HG02678 (cell line): Measurements from ENCODE around the gene STAU1.
"Not testable (repeated sequence)": the region's sequence is repeated elsewhere in the genome, so short reads cannot be mapped to it uniquely, and the experiment has no call there.

Source experiments
- ATAC-seq: cut with Tn5 transposase; IDR thresholded peaks from one replicate; pipeline ENCODE4 v1.9.1; 2021; ENCODE audit warnings: mild to moderate bottlenecking, moderate library complexity; ENCODE audit not compliant: unreplicated experiment

The STAU1 gene

DNA sequence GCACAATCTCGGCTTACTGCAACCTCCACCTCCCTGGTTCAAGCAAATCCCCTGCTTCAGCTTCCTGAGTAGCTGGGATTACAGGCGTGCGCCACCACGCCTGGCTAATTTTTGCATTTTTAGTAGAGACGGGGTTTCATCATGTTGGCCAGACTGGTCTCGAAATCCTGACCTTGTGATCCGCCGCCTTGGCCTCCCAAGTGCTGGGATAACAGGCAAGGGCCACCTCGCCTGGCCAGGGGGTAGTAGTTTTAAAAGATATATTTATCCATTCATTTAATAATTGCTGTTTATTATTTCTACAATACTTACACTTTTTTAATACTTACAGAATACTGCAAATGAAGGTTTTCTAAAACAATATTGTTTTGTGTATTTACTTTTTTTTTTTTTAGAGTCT, 15.6 kb upstream of the STAU1 start:
- no peak for ATAC-seq

DNA sequence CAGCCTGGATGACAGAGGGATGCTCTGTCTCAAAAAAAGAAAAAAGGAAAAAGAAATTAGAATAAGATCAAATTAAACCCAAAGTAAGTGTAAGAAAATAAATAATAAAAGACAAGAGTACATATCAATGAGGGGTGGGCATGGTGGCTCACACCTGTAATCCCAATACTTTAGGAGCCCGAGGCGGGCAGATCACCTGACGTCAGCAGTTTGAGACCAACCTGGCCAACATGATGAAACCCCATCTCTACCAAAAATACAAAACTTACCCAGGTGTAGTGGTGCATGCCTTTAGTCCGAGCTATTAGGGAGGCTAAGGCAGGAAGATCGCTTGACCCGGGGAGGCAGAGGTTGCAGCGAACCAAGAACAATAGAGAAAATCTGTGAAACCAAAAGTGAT, 14.9 kb upstream of the STAU1 start:
- no peak for ATAC-seq

DNA sequence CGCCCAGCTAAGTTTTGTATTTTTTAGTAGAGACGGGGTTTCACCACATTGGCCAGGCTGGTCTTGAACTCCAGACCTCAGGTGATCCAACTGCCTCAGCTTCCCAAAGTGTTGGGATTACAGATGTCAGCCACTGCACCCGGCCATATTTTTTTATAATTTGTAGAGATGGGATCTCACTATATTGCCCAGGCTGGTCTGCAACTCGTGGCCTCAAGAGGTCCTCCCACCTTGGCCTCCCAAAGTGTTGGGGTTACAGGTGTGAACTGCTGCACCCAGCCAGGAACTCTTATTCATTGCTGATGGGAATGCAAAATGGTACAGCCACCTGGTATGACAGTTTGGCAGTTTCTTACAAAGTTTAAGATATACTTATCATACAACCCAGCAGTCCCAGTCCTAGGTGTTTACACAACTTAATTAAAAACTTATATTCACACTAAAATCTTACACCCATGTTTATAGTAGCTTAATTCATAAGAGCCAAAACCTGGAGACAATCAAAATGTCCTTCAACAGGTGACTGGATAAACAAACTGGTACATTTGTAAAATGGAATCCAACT, 11.7 kb upstream of the STAU1 start:
- no peak for ATAC-seq

DNA sequence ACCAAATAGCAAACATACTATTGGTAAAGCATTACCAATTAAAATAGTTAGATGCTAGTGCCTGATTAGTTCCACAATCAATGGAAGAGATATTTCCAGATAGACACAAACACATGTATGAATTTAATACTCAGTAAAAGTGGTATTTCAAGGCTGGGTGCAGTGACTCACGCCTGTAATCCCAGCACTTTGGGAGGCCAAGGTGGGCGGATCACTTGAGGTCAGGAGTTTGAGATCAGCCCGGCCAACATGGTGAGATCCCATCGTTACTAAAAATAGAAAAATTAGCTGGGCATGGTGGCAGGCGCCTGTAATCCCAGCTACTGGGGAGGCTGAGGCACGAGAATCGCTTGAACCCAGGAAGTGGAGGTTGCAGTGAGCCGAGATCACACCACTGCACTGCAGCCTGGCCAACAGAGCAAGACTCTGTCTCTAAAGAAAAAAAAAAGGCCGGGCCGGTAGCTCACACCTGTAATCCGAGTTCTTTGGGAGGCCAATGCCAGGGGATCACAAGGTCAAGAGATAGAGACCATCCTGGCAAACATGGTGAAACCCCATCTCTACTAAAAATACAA, 4.9 kb upstream of the STAU1 start:
- not testable (repeated sequence) for ATAC-seq

DNA sequence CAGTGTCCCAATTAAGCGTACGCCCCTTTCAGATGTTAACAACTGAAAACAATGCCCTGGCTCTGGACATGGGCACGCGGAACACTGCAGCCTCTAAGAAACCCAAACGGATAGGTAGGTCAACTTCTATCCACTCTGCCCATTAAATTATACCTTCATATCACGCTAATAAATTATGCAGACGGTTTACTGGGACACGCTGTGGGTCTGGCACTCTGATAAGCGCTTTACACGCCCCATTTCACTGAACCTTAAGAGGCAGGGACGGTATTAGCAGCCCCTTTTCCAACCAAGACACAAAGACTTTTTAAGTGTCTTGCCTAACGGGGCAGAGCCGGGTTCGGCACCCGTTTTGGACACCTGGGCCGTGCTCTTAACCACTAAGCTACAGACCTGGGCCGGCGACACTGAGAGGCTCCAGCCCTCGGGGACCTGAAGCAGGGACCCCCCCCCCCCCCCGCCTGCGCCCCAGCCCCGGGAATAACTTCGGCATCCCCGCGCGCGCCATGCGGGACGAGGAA, 744 bp downstream of the STAU1 start:
- no peak for ATAC-seq

DNA sequence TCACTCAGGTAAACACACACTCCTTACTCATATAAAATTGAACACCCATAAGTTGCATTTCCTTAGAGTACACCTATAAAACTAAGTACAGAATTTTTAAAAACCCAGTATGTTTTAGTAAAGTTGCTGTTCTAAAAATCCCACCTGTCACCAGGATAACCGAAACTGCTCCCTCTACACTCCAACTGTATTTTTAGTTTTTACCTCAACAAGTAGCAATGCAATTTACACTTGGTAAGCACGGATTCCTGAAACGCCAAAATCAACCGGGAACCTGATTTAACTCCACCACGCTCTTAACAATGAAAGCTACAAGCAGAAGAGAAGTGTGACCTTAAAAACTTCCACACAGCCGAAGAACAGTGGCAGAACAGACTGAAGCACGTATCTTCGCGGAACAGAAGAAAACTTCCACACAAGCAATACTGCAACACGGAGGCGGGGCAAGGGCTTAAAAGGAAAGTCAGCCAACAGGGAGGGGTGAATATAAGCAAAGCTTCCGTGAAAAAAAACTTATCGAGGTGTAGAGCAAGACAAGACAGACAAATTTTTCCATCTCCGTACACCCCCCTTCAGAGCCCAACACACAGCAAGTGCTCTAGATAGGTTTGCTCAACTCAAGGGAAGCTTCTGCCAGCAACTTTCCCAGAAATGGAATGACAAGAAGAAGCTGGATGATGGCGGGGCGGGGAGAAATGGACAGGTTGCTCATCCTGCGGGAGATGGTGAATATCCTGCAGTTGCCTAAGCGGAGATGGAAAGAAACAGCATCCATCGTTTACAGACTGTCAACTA, 1.4 kb downstream of the STAU1 start:
- no peak for ATAC-seq

DNA sequence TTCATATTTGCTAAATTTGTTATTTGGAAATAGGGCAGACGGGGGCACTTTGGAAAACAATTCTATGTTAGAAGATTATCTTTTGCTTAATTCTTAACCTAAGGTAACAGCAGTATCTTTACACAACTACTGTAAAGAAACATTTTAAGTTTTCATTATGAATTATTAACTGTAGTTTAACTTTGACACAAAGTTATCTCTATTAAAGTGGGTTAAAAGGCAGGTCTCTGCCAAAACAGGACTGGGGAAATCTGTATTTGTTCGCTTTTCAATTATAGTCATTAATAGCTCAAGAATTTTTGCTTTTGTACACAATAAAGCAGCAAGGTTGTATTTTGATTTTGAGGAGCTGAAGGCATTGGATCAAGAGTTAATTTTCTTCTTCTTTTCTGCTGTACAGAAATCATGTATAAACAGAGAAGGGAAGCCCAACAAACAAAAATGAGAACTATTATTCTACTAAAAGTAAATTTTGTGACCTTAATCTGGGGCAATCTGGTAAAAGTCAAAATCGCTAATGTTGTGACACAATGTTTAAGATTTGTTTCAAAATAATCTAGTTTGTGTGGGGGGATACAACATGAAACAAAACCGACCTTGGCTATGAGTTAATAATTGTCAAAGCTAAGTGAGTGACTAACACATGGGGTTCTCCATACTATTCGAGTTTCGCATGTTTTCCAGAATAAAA, 2.9 kb downstream of the STAU1 start:
- no peak for ATAC-seq

DNA sequence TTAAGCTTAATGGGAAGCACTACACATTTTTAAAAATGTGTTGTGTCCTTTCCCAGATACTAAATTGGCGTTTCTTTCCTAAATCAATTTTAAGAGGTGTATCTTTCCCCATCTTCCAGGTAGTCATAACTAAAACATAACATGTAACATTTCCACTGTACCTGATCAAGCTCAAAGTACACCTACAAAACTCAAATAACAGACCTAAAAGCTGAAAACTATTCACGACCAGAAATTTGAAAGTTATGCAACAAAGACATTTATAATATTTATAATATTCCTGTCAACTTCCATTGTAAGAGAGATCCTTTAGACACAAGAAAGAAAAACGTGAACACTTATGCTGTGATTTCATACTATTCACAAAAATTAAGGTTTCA, 3.5 kb downstream of the STAU1 start:
- no peak for ATAC-seq

DNA sequence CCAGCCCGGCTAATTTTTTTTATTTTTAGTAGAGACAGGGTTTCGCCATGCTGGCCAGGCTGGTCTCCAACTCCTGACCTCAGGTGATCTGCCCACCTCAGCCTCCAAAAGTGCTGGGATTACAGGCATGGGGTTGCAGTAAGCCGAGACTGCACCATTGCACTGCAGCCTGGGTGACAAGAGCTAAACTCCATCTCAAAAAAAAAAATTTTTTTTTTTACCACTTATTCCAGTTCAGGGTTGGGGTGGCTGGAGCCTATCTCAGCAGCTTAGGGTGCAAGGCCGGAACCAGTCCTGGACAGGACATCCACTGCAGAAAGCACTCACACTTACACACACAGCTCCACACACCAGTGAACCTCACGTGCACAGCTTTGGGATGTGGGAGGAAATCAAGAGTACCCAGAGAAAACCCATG, 4.0 kb downstream of the STAU1 start:
- ATAC-seq: not testable (repeated sequence)

DNA sequence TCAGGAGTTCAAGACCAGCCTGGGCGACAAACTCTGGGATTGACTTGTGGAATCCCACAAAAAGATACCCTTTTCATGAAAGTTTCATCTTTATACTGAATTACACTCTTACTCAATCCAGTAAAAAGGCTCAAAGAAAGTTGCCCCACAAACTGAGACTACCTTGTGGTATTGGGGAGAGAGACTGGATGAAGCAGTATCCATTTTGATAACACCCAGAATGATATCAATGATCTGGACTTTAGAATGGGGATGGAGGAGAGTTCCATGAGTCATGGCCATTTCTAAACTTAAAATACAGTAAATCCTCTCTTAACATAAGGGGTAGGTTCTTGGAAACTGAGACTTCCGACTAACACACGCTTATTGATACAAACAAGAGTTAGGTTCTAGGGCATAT, 4.7 kb downstream of the STAU1 start:
- ATAC-seq: no peak

DNA sequence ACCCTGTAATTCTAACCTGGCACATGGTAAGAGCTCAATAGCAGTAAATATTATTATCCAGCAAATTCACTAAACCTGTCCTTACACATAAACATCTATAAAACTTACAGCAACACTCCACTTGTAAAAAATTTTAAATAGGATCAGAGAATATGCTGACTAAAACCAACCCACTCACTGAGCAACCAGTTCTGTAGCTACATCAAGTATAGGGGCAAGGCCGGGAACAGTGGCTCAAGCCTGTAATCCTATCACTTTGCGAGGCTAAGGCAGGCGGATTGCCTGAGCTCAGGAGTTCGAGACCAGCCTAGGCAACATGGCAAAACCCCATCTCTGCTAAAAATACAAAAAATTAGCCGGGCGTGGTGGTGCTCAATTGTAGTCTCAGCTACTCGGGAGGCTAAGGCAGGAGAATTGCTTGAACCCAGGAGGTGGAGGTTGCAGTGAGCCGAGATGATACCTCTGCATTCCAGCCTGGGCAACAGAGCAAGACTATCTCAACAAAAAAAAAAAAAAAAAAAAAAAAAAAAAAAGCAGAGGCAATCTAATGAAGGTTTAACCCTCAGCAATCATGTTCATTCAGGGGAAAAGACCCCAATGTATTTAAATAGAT, 6.8 kb downstream of the STAU1 start:
- ATAC-seq: no peak

DNA sequence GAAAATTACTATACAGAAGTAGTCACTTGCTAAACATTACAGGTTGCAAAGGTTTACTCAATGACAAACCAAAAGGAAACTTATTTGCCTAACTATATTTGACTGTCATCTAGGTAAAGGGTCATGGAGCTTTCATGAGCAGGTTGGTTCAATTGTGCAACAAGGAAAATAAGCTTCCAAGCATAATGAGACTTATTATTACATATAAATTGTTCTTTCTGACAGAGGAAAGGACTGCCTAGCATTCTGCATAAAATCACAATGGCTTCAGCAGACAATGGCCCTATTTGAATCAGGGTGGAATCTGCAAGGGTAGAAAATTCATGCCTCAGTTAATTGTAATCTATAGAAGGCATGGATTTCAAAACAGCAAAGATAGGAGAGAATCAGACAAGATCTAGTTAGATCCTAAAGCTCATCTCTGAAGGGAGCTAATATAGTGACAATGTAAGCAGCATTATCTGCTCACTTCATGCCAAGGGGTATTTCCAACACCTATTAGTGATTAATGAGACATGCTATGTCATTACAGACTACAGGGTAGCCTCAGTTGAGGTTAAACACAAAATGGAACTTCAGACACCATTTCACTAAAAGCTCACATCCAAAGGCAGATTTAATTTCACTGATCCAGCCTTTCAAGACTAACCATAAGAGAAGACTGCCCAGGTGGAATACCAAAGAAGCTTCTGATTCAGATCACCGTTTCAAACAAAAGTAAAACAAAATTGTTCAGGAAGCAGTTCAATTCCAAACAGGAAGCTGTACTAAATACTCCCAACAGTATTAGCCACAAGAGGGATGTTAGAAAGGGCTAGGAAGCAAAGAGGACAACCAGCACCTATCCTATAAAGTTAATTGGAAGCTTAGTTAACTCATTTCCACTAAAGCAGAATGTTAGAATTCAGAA, 8.5 kb downstream of the STAU1 start:
- ATAC-seq: peak; percentile 68

DNA sequence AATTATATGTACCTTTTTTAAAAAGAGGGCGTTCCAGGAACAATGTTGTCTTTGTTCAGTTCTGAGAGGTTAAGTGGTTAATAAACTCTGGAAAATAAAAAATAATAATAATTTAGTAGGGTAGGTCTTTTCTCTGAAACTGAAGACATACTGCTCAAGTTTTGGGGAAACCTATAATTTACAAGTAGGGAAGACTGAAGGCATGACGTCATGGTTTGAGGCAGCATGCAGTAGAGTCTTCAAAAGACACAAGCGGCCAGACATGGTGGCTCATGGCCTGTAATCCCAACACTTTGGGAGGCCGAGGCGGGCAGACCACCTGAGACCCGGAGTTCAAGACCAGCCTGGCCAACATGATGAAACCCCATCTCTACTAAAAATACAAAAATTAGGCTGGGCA, 14.0 kb downstream of the STAU1 start:
- ATAC-seq: no peak

DNA sequence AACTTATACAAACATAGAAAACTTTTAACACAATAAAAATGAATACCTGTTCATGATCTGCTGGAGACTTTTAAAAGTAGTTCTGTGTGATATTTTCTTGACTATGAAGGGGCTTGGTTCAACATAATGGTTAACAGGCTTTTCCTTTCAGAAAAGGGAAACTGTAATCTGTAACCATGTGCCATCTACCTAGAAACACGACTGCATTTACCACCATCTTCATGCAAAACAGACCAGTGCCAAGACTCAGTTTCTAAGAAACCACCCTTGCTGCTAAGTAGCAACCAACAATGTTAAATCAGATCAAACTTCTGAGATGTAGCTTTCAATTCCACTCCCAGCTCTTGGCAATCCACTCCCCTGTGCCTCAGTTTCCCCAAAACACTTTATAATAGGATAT, 15.7 kb downstream of the STAU1 start:
- ATAC-seq: no peak

DNA sequence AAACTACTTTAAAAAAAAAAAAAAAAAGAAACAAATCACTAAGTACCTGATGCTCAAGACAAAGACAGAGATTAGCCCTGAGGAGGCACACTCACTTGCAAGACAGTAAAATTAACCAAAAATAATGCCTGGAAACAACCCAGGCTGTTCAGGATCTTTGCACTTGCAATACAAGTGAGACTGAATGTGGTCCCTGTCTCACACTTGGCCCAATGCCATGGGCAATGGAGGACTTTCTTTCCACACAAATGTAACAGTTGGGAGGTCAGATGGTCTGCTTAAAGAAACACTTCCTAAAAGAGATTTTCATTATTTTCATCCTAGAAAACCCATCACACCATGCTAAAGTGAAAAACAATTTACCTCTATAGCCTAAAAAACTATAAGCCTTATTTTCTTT, 16.2 kb downstream of the STAU1 start:
- ATAC-seq: no peak

DNA sequence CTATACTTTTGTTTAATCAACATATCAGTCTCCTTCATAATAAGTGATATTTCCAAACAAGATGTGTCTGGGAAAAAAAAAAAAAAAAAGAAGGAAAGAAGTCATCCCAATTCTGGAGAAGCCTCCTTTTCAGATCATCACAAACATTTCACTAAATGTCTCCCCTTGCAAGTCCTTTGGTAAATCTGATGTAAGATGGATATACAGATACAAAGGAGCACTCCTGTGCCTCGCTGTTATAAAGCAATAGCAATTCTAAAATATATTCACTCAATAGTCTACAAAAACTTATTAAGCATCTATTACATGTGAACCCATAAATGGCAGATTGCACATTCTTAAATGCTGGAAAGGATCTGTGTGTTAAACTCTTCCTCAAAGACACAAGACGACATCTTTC, 17.4 kb downstream of the STAU1 start:
- no peak for ATAC-seq

DNA sequence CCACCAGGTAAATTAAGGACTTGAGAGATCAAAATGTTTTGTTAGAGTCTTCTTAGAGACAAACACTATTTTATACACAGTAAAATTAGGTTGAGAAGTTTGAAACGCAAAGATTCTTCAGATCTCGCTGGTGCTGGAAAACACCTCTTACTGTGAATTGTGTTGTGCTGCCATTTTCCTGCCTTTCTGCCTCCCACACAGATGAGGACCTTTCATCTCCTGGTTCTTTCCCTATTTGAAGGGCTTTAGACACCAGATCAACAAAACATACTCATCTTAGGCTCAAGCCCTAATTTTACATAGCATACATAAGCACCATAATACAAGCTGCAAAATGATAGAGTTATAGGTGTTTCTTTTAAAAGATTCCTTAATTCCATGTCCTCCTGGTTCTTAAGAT, 18.6 kb downstream of the STAU1 start:
- no peak for ATAC-seq

DNA sequence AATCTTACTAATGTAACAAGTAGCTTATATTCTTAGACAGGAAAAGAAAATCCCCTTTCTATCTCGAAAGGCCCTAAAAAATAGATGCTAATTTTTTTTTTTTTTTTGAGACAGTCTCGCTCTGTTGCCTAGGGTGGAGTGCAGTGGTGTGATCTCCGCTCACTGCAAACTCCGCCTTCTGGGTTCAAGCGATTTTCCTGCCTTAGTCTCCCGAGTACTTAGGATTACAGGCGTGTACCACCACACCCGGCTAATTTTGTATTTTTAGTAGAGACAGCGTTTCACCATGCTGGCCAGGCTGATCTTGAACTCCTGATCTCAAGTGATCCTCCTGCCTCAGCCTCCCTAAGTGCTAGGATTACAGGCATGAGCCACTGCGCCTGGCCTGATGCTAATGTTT, 19.3 kb downstream of the STAU1 start:
- not testable (repeated sequence) for ATAC-seq

DNA sequence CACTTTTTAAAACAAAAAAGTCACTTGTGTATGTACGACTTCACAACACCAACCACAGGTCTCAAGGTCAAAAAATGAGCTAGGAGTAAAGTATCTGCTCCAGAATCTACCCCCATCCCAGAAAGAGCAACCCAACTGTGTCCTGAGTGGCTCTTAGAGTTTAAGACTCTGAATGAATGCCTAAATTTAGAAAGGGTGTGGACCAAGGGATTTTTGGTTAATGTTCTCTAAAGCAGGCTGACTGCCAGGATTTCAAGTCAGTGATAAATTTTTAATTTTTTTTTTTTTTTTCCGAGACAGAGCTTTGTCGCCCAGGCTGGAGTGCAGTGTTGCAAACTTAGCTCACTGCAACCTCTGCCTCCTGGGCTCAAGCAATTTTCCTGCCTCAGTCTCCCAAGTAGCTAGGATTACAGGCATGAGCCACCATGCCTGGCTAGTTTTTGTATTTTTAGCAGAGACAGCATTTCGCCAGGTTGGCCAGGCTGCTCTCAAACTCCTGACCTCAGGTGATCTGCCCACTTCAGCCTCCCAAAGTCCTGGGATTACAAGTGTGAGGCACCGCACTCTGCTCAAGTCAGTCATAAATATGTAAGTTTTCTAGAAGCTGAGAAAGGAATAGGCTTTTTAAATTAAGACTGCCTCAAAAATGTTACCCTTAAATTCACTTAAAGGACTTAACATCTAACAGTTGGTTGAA, 20.2 kb downstream of the STAU1 start:
- no peak for ATAC-seq
